HCT116 (cell line): ENCODE results near the gene AK4. TPM values are rescaled to one million over a fixed set of nuclear protein-coding genes. Genes with fewer than 3 reads are reported as not detected.

Source experiments
- ATAC-seq: fragments of 200-7000 bp; cut with Tn5 transposase; 2 replicates; pipeline ENCODE4 v1.9.1; 2020; ENCODE audit warnings: mild to moderate bottlenecking, moderate library complexity
- BruUV-seq: library from RNA; stranded (reverse); fragments of 400-500 nt; replicated peaks from 2 replicates; lab custom pipeline; 2021; lab: Mats Ljungman, UMichigan
- CTCF ChIA-PET: fragments of 300-600 bp; sonication (Branson Sonifier 250); formaldehyde crosslinking; loops from one replicate; lab custom pipeline; 2021; ENCODE audit warnings: antibody characterized with exemption; lab: Charles Lee
- POLR2A ChIA-PET: fragments of 300-600, 350-600 bp; sonication (Branson Sonifier 250); formaldehyde crosslinking; loops from one replicate; lab custom pipeline; 2021; ENCODE audit warnings: antibody characterized with exemption; lab: Charles Lee
- RAD21 ChIA-PET, 2 experiments: fragments of 300-600 bp; sonication (Branson Sonifier 250); formaldehyde crosslinking; loops; one replicate each; lab custom pipeline; 2023; ENCODE audit warnings: low total read pairs in 2 of 2; ENCODE audit not compliant: uncharacterized antibody in 2 of 2, unreplicated experiment in 2 of 2, low non-redundant PET in 1 of 2; lab: Charles Lee
- DNase-seq: peaks from one replicate; pipeline ENCODE4 v3.0.0-alpha.2; 2010; ENCODE audit warnings: low read depth, low spot score
- H2AFZ ChIP-seq: fragments of 200-600 bp; shearing (Covaris generic), sonication (generic); 2 replicates; pipeline ENCODE4 v1.6.1; 2017; ENCODE audit warnings: low read depth, mixed run types, mixed read lengths, antibody characterized with exemption, low read length; ENCODE audit not compliant: poor library complexity, severe bottlenecking
- H3K27ac ChIP-seq: 2 replicates; pipeline ENCODE4 v1.5.1; 2012; ENCODE audit warnings: low read depth, low read length
- H3K27me3 ChIP-seq: fragments of 200-600 bp; sonication (generic); 2 replicates; pipeline ENCODE4 v1.6.1; 2016; ENCODE audit warnings: mixed run types, low read length, mixed read lengths; ENCODE audit not compliant: insufficient read depth
- H3K36me3 ChIP-seq, 2 experiments: fragments of 200-500 bp in 1 of 2; fragments of 200-600 bp in 1 of 2; sonication (Bioruptor generic) in 1 of 2; sonication (generic) in 1 of 2; 2 replicates each; pipeline versions ENCODE4 v1.5.1 to v1.6.1; 2014 to 2016; ENCODE audit warnings: low read length in 2 of 2, inconsistent platforms in 1 of 2, mixed read lengths in 1 of 2, mixed run types in 1 of 2; ENCODE audit not compliant: insufficient read depth in 2 of 2, control insufficient read depth in 1 of 2
- H3K4me1 ChIP-seq, 2 experiments: fragments of 200-600 bp in 1 of 2; sonication (generic) in 1 of 2; 2 replicates each; pipeline versions ENCODE4 v1.5.1 to v1.6.1; 2012 to 2017; ENCODE audit warnings: low read length in 2 of 2, inconsistent platforms in 1 of 2, mild to moderate bottlenecking in 1 of 2, mixed read lengths in 1 of 2, mixed run types in 1 of 2, moderate library complexity in 1 of 2; ENCODE audit not compliant: insufficient read depth in 2 of 2, control insufficient read depth in 1 of 2
- H3K4me2 ChIP-seq: fragments of 200-600 bp; sonication (generic); 2 replicates; pipeline ENCODE4 v1.6.1; 2017; ENCODE audit warnings: mixed run types, low read length, mixed read lengths
- H3K4me3 ChIP-seq, 2 experiments: fragments of 200-600 bp in 1 of 2; sonication (generic) in 1 of 2; replicated peaks in 1 of 2; 2 replicates each; pipeline ENCODE4 v1.5.1; 2011 to 2016; ENCODE audit warnings: low read length in 2 of 2, control low read depth in 1 of 2, low read depth in 1 of 2, mild to moderate bottlenecking in 1 of 2, mixed read lengths in 1 of 2, mixed run types in 1 of 2
- H3K79me2 ChIP-seq: fragments of 200-600 bp; sonication (generic); 2 replicates; pipeline ENCODE4 v1.6.1; 2017; ENCODE audit warnings: mild to moderate bottlenecking, mixed run types, low read length, moderate library complexity, mixed read lengths; ENCODE audit not compliant: insufficient read depth
- H3K9ac ChIP-seq: fragments of 200-600 bp; sonication (generic); 2 replicates; pipeline ENCODE4 v1.6.1; 2016; ENCODE audit warnings: low read length, mixed read lengths
- H3K9me2 ChIP-seq: fragments of 200-600 bp; sonication (generic), shearing (Covaris generic); 2 replicates; pipeline ENCODE4 v1.6.1; 2017; ENCODE audit warnings: mixed run types, mild to moderate bottlenecking, moderate library complexity; ENCODE audit not compliant: insufficient read depth
- H3K9me3 ChIP-seq, 2 experiments: fragments of 200-500 bp in 1 of 2; fragments of 200-600 bp in 1 of 2; sonication (Bioruptor generic) in 1 of 2; sonication (generic) in 1 of 2; 2 replicates each; pipeline ENCODE4 v1.6.1; 2014 to 2017; ENCODE audit warnings: low read length in 2 of 2, mixed read lengths in 2 of 2, inconsistent platforms in 1 of 2, low read depth in 1 of 2, mild to moderate bottlenecking in 1 of 2, mixed run types in 1 of 2, moderate library complexity in 1 of 2; ENCODE audit not compliant: control insufficient read depth in 1 of 2, insufficient read depth in 1 of 2
- H4K20me1 ChIP-seq: fragments of 200-600 bp; sonication (generic), shearing (Covaris generic); 2 replicates; pipeline ENCODE4 v1.6.1; 2017; ENCODE audit warnings: mixed run types, mild to moderate bottlenecking, moderate library complexity; ENCODE audit not compliant: insufficient read depth
- ATF3 ChIP-seq: IDR thresholded peaks from 2 replicates; pipeline ENCODE4 v1.6.1; 2012
- CBX3 ChIP-seq: IDR thresholded peaks from 2 replicates; pipeline ENCODE4 v1.6.1; 2012; ENCODE audit warnings: low read depth
- CEBPB ChIP-seq: IDR thresholded peaks from 2 replicates; pipeline ENCODE4 v1.6.1; 2012; ENCODE audit warnings: low read depth
- EGR1 ChIP-seq: IDR thresholded peaks from 2 replicates; pipeline ENCODE4 v1.6.1; 2012; ENCODE audit warnings: low read depth
- ELF1 ChIP-seq: IDR thresholded peaks from 2 replicates; pipeline ENCODE4 v1.6.1; 2012; ENCODE audit warnings: low read depth, borderline replicate concordance
- EZH2phosphoT487 ChIP-seq: fragments of 200-600 bp; IDR thresholded peaks from 2 replicates; pipeline ENCODE4 v1.6.1; 2018; ENCODE audit warnings: antibody characterized with exemption, borderline replicate concordance
- JUND ChIP-seq: IDR thresholded peaks from 2 replicates; pipeline ENCODE4 v1.6.1; 2012
- MAX ChIP-seq: IDR thresholded peaks from 2 replicates; pipeline ENCODE4 v1.6.1; 2012
- POLR2A ChIP-seq: IDR thresholded peaks from 2 replicates; pipeline ENCODE4 v1.7.0; 2011; ENCODE audit warnings: borderline replicate concordance; ENCODE audit not compliant: insufficient read depth, insufficient read length; ENCODE audit errors: extremely low read depth
- RAD21 ChIP-seq: IDR thresholded peaks from 2 replicates; pipeline ENCODE4 v1.6.1; 2012; ENCODE audit warnings: low read depth, mild to moderate bottlenecking
- REST ChIP-seq: IDR thresholded peaks from 2 replicates; pipeline ENCODE4 v1.6.1; 2012; ENCODE audit warnings: low read depth
- SP1 ChIP-seq: IDR thresholded peaks from 2 replicates; pipeline ENCODE4 v1.6.1; 2012; ENCODE audit warnings: low read depth
- SRF ChIP-seq: IDR thresholded peaks from 2 replicates; pipeline ENCODE4 v1.6.1; 2012; ENCODE audit warnings: low read depth
- YY1 ChIP-seq: IDR thresholded peaks from 2 replicates; pipeline ENCODE4 v1.6.1; 2011; ENCODE audit warnings: low read length, low read depth, moderate library complexity, mild to moderate bottlenecking; ENCODE audit not compliant: insufficient replicate concordance; ENCODE audit errors: extremely low read depth
- ZNF274 ChIP-seq: fragments of 200-500 bp; sonication (Bioruptor generic); IDR thresholded peaks from 2 replicates; pipeline ENCODE4 v1.6.1; 2014; ENCODE audit warnings: mild to moderate bottlenecking, low read depth, low read length, inconsistent platforms
- intact Hi-C: fragments of 100-400 bp; cut with micrococcal nuclease; formaldehyde crosslinking; loops from 2 replicates; pipeline ENCODE4 v1.10.0; 2022
- total RNA-seq: library from RNA; stranded (reverse); gene quantifications from one replicate; pipeline ENCODE4 v1.2.1, GENCODE V29; 2021; ENCODE audit not compliant: unreplicated experiment

Gene AK4
- total RNA-seq, 1 experiment from 2014 or later: 51.5 TPM

GRCh38 chr1:65141394-65141793, 6.6 kb upstream of the AK4 start:
- H3K79me2 ChIP-seq: no peaks in the 10 kb centered on the region
- H3K4me3 ChIP-seq: 0 out of 4 replicates have a peak overlapping the region, but pooled peaks of 1 of the 2 experiments have one; percentile 11
- ChIA-PET POLR2A (no interaction called here), CTCF (no interaction called here), RAD21 (no interaction called here)
- no peak for TF ChIP-seq SRF
- peak; percentile 36 for TF ChIP-seq SP1
- TF ChIP-seq MAX: peak; percentile 86
- TF ChIP-seq EGR1: no peak
- peak; percentile 64; the same call in 1 of the 2 replicates for TF ChIP-seq CBX3
- ATAC-seq (peak; percentile 74), DNase-seq (peak; percentile 45)
- H3K4me1 ChIP-seq: peaks cover 13 to 26% of the 10 kb centered on the region in 2 experiments; a peak in 3 of 4 replicates
- H3K9ac ChIP-seq: 0 out of 2 replicates have a peak overlapping the region, but pooled peaks have one; percentile 17
- H3K36me3 ChIP-seq: no peaks in the 10 kb centered on the region
- H3K9me2 ChIP-seq: no peaks in the 10 kb centered on the region
- H2AFZ ChIP-seq: peak overlapping the region; percentile 80
- peak overlapping the region; percentile 69 for H3K4me2 ChIP-seq
- H4K20me1 ChIP-seq: no peaks in the 10 kb centered on the region
- intact Hi-C loops: loop anchor here (10.0 kb wide), 1 partner anchor 77 kb away; no protein-coding TSS in a partner anchor
- no TSS peak for BruUV-seq
- no peaks in the 10 kb centered on the region for H3K9me3 ChIP-seq
- H3K27me3 ChIP-seq: no peaks in the 10 kb centered on the region
- H3K27ac ChIP-seq: no peak overlapping the region

- ChIA-PET RAD21 (no interaction called here), CTCF (no interaction called here), POLR2A (no interaction called here)
- H3K9me2 ChIP-seq: no peaks in the 10 kb centered on the region
- H3K9ac ChIP-seq: no peak overlapping the region
- H3K9me3 ChIP-seq: no peaks in the 10 kb centered on the region
- no peak overlapping the region for H3K27ac ChIP-seq
- no peak for ATAC-seq
- no peaks in the 10 kb centered on the region for H4K20me1 ChIP-seq
- no peak for TF ChIP-seq RAD21
- no peak for TF ChIP-seq ELF1
- no peak for TF ChIP-seq JUND
- TF ChIP-seq SRF: no peak
- no peak for TF ChIP-seq POLR2A
- no peak for TF ChIP-seq REST
- no peak for TF ChIP-seq ZNF274
- TF ChIP-seq YY1: no peak
- TF ChIP-seq CEBPB: no peak
- TF ChIP-seq EZH2phosphoT487: no peak
- TF ChIP-seq ATF3: no peak
- no peak overlapping the region for H3K4me3 ChIP-seq
- peak overlapping the region; percentile 80 for H2AFZ ChIP-seq
- H3K27me3 ChIP-seq: no peaks in the 10 kb centered on the region
- H3K36me3 ChIP-seq: no peaks in the 10 kb centered on the region
- H3K4me2 ChIP-seq: peak overlapping the region; percentile 69
- intact Hi-C loops: loop anchor here (10.0 kb wide), 1 partner anchor 77 kb away; no protein-coding TSS in a partner anchor
- BruUV-seq: no TSS peak
- DNase-seq: no peak
- H3K79me2 ChIP-seq: no peaks in the 10 kb centered on the region
- peaks cover 18 to 31% of the 10 kb centered on the region in 2 experiments for H3K4me1 ChIP-seq
These were observed 6.1 kb upstream of the AK4 start for GRCh38 chr1:65141918-65142317.
